Lower leg skin (tissue), 3 donors: Measurements from ENCODE around the gene MAP2.

Experiments used
- POLR2A ChIP-seq, 2 donors: fragments of 450-650 bp; IDR thresholded peaks; one replicate each; pipeline ENCODE4 v1.6.1; 2016 to 2017; ENCODE audit warnings: antibody characterized with exemption in 2 of 2, mild to moderate bottlenecking in 1 of 2, moderate library complexity in 1 of 2
- TF ChIP-seq, protein P1 (sequence below), 3 donors: fragments of 450-650 bp; IDR thresholded peaks; one replicate each; pipeline ENCODE4 v1.5.1; 2016; ENCODE audit warnings: antibody characterized with exemption in 3 of 3, mild to moderate bottlenecking in 3 of 3, moderate library complexity in 2 of 3

DNA sequence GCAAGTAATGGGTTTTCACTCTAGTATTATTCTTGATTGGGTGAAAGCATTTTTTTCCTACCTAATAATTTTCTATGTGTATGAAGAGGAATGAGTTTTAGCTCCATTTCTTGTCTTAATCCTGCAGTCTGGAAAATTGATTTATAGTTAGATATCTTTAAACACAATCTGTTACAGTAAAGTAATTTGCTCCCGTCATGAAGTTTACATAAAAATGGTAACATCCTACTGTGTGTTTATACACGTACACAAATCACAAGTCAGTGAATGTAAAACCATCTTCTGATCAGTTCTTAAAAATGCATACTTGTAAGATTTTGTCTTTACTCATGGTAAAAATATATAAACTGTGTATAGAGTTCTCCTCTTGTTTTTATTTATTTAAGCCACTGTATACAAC lies 51.1 kb downstream of the MAP2 start:
- no peak for TF ChIP-seq POLR2A (IDR thresholded peaks at IDR 0.05)
- TF ChIP-seq, protein P1, sequence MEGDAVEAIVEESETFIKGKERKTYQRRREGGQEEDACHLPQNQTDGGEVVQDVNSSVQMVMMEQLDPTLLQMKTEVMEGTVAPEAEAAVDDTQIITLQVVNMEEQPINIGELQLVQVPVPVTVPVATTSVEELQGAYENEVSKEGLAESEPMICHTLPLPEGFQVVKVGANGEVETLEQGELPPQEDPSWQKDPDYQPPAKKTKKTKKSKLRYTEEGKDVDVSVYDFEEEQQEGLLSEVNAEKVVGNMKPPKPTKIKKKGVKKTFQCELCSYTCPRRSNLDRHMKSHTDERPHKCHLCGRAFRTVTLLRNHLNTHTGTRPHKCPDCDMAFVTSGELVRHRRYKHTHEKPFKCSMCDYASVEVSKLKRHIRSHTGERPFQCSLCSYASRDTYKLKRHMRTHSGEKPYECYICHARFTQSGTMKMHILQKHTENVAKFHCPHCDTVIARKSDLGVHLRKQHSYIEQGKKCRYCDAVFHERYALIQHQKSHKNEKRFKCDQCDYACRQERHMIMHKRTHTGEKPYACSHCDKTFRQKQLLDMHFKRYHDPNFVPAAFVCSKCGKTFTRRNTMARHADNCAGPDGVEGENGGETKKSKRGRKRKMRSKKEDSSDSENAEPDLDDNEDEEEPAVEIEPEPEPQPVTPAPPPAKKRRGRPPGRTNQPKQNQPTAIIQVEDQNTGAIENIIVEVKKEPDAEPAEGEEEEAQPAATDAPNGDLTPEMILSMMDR (IDR thresholded peaks at IDR 0.05), result no peak
